Kidney (tissue), 14 donors: Measurements from ENCODE around the gene ESRRB. TPM values are rescaled to one million over a fixed set of nuclear protein-coding genes. Genes with fewer than 3 reads are reported as not detected.

Source experiments
- DNase-seq, 5 donors: peaks; one replicate each; pipeline ENCODE4 v3.0.0-alpha.2; 2013 to 2020
- FAIRE-seq: peaks from 2 replicates; lab custom pipeline; 2012; peaks lifted over from hg19 to GRCh38; lab: Jason Lieb, UNC
- H3K27ac ChIP-seq, 2 donors: one replicate each; pipeline ENCODE4 v1.7.0; 2013; ENCODE audit warnings: low read depth in 2 of 2, low read length in 2 of 2, inconsistent platforms in 1 of 2
- H3K27me3 ChIP-seq: one replicate; pipeline ENCODE4 v1.7.1; 2013; ENCODE audit warnings: low read length, inconsistent platforms; ENCODE audit not compliant: control insufficient read depth, insufficient read depth
- H3K36me3 ChIP-seq, 3 donors: one replicate each; pipeline versions ENCODE4 v1.7.0 to v1.7.1; 2013; ENCODE audit warnings: low read length in 3 of 3, control low read depth in 1 of 3, inconsistent platforms in 1 of 3; ENCODE audit not compliant: insufficient read depth in 3 of 3, control insufficient read depth in 2 of 3
- H3K4me1 ChIP-seq, 3 donors: one replicate each; pipeline versions ENCODE4 v1.7.0 to v1.7.1; 2013; ENCODE audit warnings: low read length in 3 of 3, inconsistent platforms in 1 of 3, low read depth in 1 of 3; ENCODE audit not compliant: control insufficient read depth in 2 of 3, insufficient read depth in 2 of 3
- H3K4me3 ChIP-seq, 3 donors: one replicate each; pipeline versions ENCODE4 v1.7.0 to v1.8.1; 2013; ENCODE audit warnings: low read length in 3 of 3, control low read depth in 1 of 3, inconsistent platforms in 1 of 3
- H3K9ac ChIP-seq, 3 donors: one replicate each; pipeline versions ENCODE4 v1.7.0 to v1.7.1; 2013; ENCODE audit warnings: low read length in 3 of 3, control low read depth in 1 of 3, inconsistent platforms in 1 of 3
- H3K9me3 ChIP-seq, 3 donors: one replicate each; pipeline versions ENCODE4 v1.7.0 to v1.7.1; 2013; ENCODE audit warnings: low read length in 3 of 3, control low read depth in 1 of 3, inconsistent platforms in 1 of 3; ENCODE audit not compliant: control insufficient read depth in 2 of 3, insufficient read depth in 1 of 3
- intact Hi-C: fragments of 100-400 bp; cut with DNase I; formaldehyde crosslinking; loops from one replicate; pipeline ENCODE4 v1.11.1; 2022
- polyA plus RNA-seq: library from polyadenylated mRNA; stranded (reverse); fragments of 350-450 nt; fragmentation: Illumina TruSeq; extraction: RNeasy Lipid Tissue Mini Kit (QIAGEN cat#74804); gene quantifications from one replicate; pipeline ENCODE4 v1.2.3, GENCODE V29; 2014; ENCODE audit warnings: low read depth, low replicate concordance; ENCODE audit not compliant: insufficient read depth
- total RNA-seq: library from RNA; stranded (reverse); fragmentation: NEBNext Ultra II Directional; extraction: Animal tissue kit (Norgen Biotek cat#: 25700); gene quantifications from one replicate; pipeline ENCODE4 v1.2.1, GENCODE V29; 2021
- TF ChIP-seq, protein P1 (sequence below): IDR thresholded peaks from 3 replicates; pipeline ENCODE4 v1.5.1; 2012; ENCODE audit warnings: mild to moderate bottlenecking, moderate library complexity, borderline replicate concordance; ENCODE audit not compliant: insufficient read depth; ENCODE audit errors: extremely low read depth
- donor health status: control.
- donor health status: control.
- donor health status: control.
- donor health status: control.
- donor health status: control.
- donor health status: DM: yes; HTN: yes; CAD: no.
- donor health status: Normal renal cell carcinoma (clear cell type).

The ESRRB gene
- total and polyA plus RNA-seq, 2 donors from 2014 or later: 3.9 to 19.1 TPM

DNA sequence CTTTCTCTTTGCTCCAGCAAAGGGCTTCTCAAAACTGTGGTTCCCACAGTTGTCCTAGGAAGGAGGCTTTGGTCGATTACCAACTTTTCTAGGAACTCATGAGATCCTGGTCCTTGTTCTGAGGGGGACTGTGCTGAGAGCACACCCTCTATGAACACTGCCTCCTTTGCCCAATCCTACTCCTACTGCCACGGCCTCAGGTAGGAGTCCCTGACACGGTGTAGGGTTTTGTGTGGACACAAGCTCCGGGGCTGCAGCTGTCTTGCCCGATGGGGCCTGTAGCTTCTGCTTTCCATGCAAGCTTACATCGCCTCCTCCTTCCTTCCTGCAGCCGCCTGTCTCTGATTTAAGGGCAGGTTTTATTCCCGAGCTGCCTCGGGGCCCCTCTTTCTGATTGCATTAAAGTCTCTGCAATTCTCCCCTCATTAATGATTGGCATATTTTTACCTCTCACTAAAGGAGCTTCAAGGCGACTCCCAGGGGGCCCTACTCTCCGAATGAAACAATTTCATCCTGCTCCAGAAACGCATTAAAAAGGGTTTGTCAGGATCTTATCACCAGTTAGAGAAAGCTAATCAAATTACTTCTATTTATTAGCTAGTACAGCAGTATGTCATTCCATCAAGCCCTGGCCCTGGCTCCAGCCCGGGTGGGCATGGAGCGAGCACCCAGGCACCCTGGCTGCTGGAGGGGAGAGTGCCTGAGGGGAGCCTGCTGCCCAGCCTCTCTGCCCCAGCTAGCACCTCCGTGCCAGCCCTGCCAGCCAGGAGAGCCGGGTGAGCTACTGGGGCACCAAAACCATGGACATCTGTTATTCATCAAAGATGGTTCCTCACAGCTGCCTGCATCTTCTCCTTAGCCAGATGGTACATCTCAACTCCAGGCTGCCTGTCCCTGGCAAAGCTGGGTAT, 38.0 kb upstream of the ESRRB start:
- H3K27me3 ChIP-seq: no peaks in the 10 kb centered on the region
- no peaks in the 10 kb centered on the region for H3K36me3 ChIP-seq
- no peak overlapping the region for H3K9ac ChIP-seq
- intact Hi-C loops: no loop called here
- H3K4me1 ChIP-seq: no peaks in the 10 kb centered on the region
- peak in 1 of 5 donors; percentile 34 for DNase-seq
- no peak for FAIRE-seq
- no peaks in the 10 kb centered on the region for H3K9me3 ChIP-seq
- H3K27ac ChIP-seq: no peak overlapping the region
- H3K4me3 ChIP-seq: peak overlapping the region in 2 of 3 donors; percentile 12 to 37
- TF ChIP-seq, protein P1, sequence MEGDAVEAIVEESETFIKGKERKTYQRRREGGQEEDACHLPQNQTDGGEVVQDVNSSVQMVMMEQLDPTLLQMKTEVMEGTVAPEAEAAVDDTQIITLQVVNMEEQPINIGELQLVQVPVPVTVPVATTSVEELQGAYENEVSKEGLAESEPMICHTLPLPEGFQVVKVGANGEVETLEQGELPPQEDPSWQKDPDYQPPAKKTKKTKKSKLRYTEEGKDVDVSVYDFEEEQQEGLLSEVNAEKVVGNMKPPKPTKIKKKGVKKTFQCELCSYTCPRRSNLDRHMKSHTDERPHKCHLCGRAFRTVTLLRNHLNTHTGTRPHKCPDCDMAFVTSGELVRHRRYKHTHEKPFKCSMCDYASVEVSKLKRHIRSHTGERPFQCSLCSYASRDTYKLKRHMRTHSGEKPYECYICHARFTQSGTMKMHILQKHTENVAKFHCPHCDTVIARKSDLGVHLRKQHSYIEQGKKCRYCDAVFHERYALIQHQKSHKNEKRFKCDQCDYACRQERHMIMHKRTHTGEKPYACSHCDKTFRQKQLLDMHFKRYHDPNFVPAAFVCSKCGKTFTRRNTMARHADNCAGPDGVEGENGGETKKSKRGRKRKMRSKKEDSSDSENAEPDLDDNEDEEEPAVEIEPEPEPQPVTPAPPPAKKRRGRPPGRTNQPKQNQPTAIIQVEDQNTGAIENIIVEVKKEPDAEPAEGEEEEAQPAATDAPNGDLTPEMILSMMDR: no peak

DNA sequence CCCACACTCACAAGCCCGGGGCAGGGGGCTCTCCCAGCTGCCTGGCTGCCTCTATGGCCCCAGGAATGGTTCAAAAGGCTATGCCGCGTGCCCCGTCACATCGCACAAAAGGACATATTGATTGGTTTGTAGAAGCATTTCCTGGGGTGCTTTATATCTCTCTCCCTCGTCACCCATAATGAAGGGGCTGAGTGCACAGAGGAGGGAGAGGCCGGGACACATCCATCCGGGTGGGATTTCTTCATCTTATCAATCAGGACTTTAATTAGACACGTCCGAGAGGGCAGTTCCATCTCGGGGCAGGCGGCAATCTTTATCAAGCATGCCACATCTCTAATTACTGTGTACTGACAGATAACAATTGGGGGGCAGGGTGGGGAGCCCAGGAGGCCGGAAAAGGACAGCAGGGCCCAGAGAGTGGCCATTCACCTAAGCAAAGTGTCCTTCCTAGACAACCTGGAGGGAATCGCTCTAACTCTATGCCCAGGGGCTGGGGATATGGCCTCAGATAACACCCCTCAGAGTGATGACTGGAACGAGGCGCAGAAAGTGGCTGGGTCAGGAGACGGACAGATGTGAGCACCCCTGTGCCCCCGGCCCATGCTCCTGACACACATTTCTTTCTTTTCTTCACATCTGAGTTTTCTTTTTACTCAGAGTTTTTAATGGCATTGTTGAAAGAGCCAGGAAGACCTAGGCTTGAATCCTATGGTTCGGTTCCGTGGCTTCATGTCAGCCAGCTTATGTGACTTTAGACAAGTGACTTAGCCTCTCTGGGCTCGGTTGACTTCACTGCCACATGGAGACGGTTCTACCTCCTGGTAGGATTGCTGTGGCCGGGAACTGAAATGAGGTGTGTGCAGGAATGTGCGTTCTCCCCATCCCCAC, 36.0 kb upstream of the ESRRB start:
- no peak overlapping the region for H3K27ac ChIP-seq
- H3K36me3 ChIP-seq: no peaks in the 10 kb centered on the region
- no peak overlapping the region for H3K9ac ChIP-seq
- no peaks in the 10 kb centered on the region for H3K27me3 ChIP-seq
- no peak for DNase-seq
- no peaks in the 10 kb centered on the region for H3K4me1 ChIP-seq
- FAIRE-seq: no peak
- no peaks in the 10 kb centered on the region for H3K9me3 ChIP-seq
- TF ChIP-seq, protein P1: no peak
- intact Hi-C loops: loop anchor here (10.0 kb wide), 1 partner anchor 285 kb away; no protein-coding TSS in a partner anchor
- H3K4me3 ChIP-seq: no peak overlapping the region

DNA sequence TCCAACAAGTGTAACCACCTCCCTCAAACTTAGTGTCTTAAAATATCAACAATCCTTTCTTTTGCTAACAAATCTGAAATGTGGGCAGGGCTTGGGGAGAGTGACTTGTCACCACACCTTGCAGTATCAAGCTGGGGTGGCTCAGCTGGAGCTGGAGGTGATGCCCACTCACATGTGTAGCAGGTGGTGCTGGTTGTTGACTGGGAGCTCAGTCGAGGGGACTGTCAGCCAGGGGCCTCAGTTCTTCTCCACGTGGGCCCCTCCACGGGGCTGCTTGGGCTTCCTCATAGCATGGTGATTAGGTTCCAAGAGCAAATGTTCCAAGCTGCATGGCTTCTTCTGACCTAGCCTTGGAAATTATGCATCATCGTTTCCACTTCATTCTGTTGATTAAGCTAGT, 32.6 kb upstream of the ESRRB start:
- no peaks in the 10 kb centered on the region for H3K9me3 ChIP-seq
- H3K27me3 ChIP-seq: no peaks in the 10 kb centered on the region
- intact Hi-C loops: loop anchor here (10.0 kb wide), 1 partner anchor 289 kb away; no protein-coding TSS in a partner anchor
- TF ChIP-seq, protein P1: no peak
- no peaks in the 10 kb centered on the region for H3K4me1 ChIP-seq
- no peak overlapping the region for H3K9ac ChIP-seq
- no peak overlapping the region for H3K4me3 ChIP-seq
- H3K27ac ChIP-seq: no peak overlapping the region
- FAIRE-seq: no peak
- no peak for DNase-seq
- H3K36me3 ChIP-seq: no peaks in the 10 kb centered on the region
